GM12872 (cell line): Measurements from ENCODE around the gene ZNF581.

Experiments
- CTCF ChIP-seq: IDR thresholded peaks from 3 replicates; pipeline ENCODE4 v1.5.1; 2011; ENCODE audit warnings: low read depth, mild to moderate bottlenecking, low read length, moderate library complexity; ENCODE audit not compliant: insufficient read depth

The ZNF581 gene

GRCh38 chr19:55689411-55690108 is 46.1 kb downstream of the ZNF581 start:
- TF ChIP-seq CTCF, result no peak

GRCh38 chr19:55690109-55690768 is 46.8 kb downstream of the ZNF581 start:
- no peak for TF ChIP-seq CTCF

GRCh38 chr19:55690769-55691545 is 47.5 kb downstream of the ZNF581 start:
- TF ChIP-seq CTCF, result no peak

- TF ChIP-seq CTCF, result no peak
These were observed 48.4 kb downstream of the ZNF581 start for GRCh38 chr19:55691561-55692481.

GRCh38 chr19:55692681-55693081 is 49.2 kb downstream of the ZNF581 start:
- no peak for TF ChIP-seq CTCF

GRCh38 chr19:55693336-55693974 is 50.0 kb downstream of the ZNF581 start:
- TF ChIP-seq CTCF, result no peak
